OCI-LY3 (cell line): ENCODE data around the gene NTNG1.

Experiments used
- CTCF ChIP-seq: fragments of 200-600, 300-600 bp; sonication (generic); IDR thresholded peaks from 2 replicates; pipeline ENCODE4 v1.5.1; 2014; ENCODE audit warnings: antibody characterized with exemption, low read length, low read depth
- EZH2phosphoT487 ChIP-seq: fragments of 200-600 bp; shearing (Covaris generic); IDR thresholded peaks from 2 replicates; pipeline ENCODE4 v1.6.1; 2018; ENCODE audit warnings: antibody characterized with exemption, mixed run types, low read depth

DNA sequence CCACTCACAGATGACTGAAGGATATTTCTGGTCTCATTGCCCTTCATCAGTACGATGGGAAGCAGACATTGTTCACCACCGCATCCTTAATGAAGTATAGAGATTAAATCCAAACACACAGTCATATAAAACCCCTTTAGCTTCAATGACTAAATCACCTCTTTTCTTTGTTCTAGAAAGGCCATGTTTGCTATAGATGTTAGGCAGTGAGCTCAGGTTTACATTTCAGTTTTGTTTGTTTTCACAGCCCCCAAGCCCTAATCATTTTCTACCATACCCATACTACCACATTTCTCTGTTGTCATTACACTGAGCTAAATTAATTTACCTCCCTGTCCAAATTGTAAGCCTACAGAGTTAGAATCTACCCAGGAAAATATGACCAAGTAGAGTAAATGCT, 385.1 kb downstream of the NTNG1 start:
- TF ChIP-seq CTCF (no peak), EZH2phosphoT487 (no peak)
